Fibroblast of skin of right quadriceps (primary cell): ENCODE data around the gene SPSB1.

Experiments
- DNase-seq: peaks from one replicate; pipeline ENCODE4 v3.0.0-alpha.2; 2013

Gene SPSB1

GRCh38 chr1:9346566-9346965 lies 53.9 kb downstream of the SPSB1 start:
- no peak for DNase-seq

- DNase-seq, result no peak
Observed at GRCh38 chr1:9347095-9347850, 54.6 kb downstream of the SPSB1 start.

GRCh38 chr1:9349331-9349851 lies 56.7 kb downstream of the SPSB1 start:
- no peak for DNase-seq

GRCh38 chr1:9350013-9350908 lies 57.6 kb downstream of the SPSB1 start:
- peak; percentile 21 for DNase-seq

GRCh38 chr1:9350960-9351359 lies 58.3 kb downstream of the SPSB1 start:
- no peak for DNase-seq

GRCh38 chr1:9351654-9352271 lies 59.1 kb downstream of the SPSB1 start:
- DNase-seq, result no peak

GRCh38 chr1:9352377-9353134 lies 59.9 kb downstream of the SPSB1 start:
- DNase-seq, result no peak

GRCh38 chr1:9355503-9355902 lies 62.8 kb downstream of the SPSB1 start:
- no peak for DNase-seq

GRCh38 chr1:9356021-9356420 lies 63.3 kb downstream of the SPSB1 start:
- no peak for DNase-seq

- no peak for DNase-seq
Observed at GRCh38 chr1:9356829-9357466, 64.3 kb downstream of the SPSB1 start.

GRCh38 chr1:9357958-9358357 lies 65.3 kb downstream of the SPSB1 start:
- no peak for DNase-seq

- DNase-seq, result no peak
Observed at GRCh38 chr1:9360371-9361064, 67.8 kb downstream of the SPSB1 start.

GRCh38 chr1:9361630-9362260 lies 69.1 kb downstream of the SPSB1 start:
- DNase-seq, result no peak

GRCh38 chr1:9362488-9362887 lies 69.8 kb downstream of the SPSB1 start:
- DNase-seq, result no peak

- no peak for DNase-seq
Observed at GRCh38 chr1:9363061-9363471, 70.4 kb downstream of the SPSB1 start.

GRCh38 chr1:9366298-9366697 lies 73.6 kb downstream of the SPSB1 start:
- no peak for DNase-seq

GRCh38 chr1:9366943-9367780 lies 74.5 kb downstream of the SPSB1 start:
- no peak for DNase-seq

GRCh38 chr1:9367806-9368205 lies 75.1 kb downstream of the SPSB1 start:
- no peak for DNase-seq

GRCh38 chr1:9368356-9368755 lies 75.7 kb downstream of the SPSB1 start:
- no peak for DNase-seq
